Measurements from ENCODE around the gene ANKRD11.
"Not testable (repeated sequence)": the region's sequence is repeated elsewhere in the genome, so short reads cannot be mapped to it uniquely, and the experiment has no call there.

The ANKRD11 gene

GRCh38 chr16:89306457-89307420 lies 183.6 kb downstream of the ANKRD11 start:
- H3K9ac ChIP-seq (ENCODE audit: low read depth, low read length); H3K27me3 ChIP-seq (ENCODE audit: control insufficient read depth, insufficient read depth, low read length); H3K4me2 ChIP-seq (ENCODE audit: low read length); H3K9me3 ChIP-seq (replicated peaks; ENCODE audit: low read length); H3K4me3 ChIP-seq (ENCODE audit: low read length): not testable (repeated sequence)
- Histone ChIP-seq H3K36me3 (ENCODE audit: insufficient read depth, low read length) (peaks cover 33% of the 10 kb centered on the region), H3K4me1 (ENCODE audit: control insufficient read depth, insufficient read depth, low read length) (peaks cover 13% of the 10 kb centered on the region)

GRCh38 chr16:89304941-89305705 lies 185.2 kb downstream of the ANKRD11 start:
- H3K4me2 ChIP-seq (ENCODE audit: low read length) = no peak overlapping the region
- no peak overlapping the region for H3K9ac ChIP-seq (ENCODE audit: low read depth, low read length)
- H3K27me3 ChIP-seq (ENCODE audit: control insufficient read depth, insufficient read depth, low read length) = no peaks in the 10 kb centered on the region
- peaks cover 28% of the 10 kb centered on the region for H3K4me1 ChIP-seq (ENCODE audit: control insufficient read depth, insufficient read depth, low read length)
- H3K4me3 ChIP-seq (ENCODE audit: low read length) = no peak overlapping the region
- no peaks in the 10 kb centered on the region for H3K9me3 ChIP-seq (replicated peaks; ENCODE audit: low read length)
- peaks cover 36% of the 10 kb centered on the region for H3K36me3 ChIP-seq (ENCODE audit: insufficient read depth, low read length)

GRCh38 chr16:89304181-89304851 lies 186.0 kb downstream of the ANKRD11 start:
- H3K27me3 ChIP-seq (ENCODE audit: control insufficient read depth, insufficient read depth, low read length) = no peaks in the 10 kb centered on the region
- no peak overlapping the region for H3K4me2 ChIP-seq (ENCODE audit: low read length)
- no peak overlapping the region for H3K4me3 ChIP-seq (ENCODE audit: low read length)
- H3K9me3 ChIP-seq (replicated peaks; ENCODE audit: low read length) = no peaks in the 10 kb centered on the region
- peaks cover 30% of the 10 kb centered on the region for H3K4me1 ChIP-seq (ENCODE audit: control insufficient read depth, insufficient read depth, low read length)
- H3K9ac ChIP-seq (ENCODE audit: low read depth, low read length) = no peak overlapping the region
- peaks cover 36% of the 10 kb centered on the region for H3K36me3 ChIP-seq (ENCODE audit: insufficient read depth, low read length)

GRCh38 chr16:89303617-89304016 lies 186.7 kb downstream of the ANKRD11 start:
- no peaks in the 10 kb centered on the region for H3K9me3 ChIP-seq (replicated peaks; ENCODE audit: low read length)
- no peak overlapping the region for H3K4me3 ChIP-seq (ENCODE audit: low read length)
- H3K4me1 ChIP-seq (ENCODE audit: control insufficient read depth, insufficient read depth, low read length) = peaks cover 30% of the 10 kb centered on the region
- no peaks in the 10 kb centered on the region for H3K27me3 ChIP-seq (ENCODE audit: control insufficient read depth, insufficient read depth, low read length)
- H3K4me2 ChIP-seq (ENCODE audit: low read length) = no peak overlapping the region
- peaks cover 33% of the 10 kb centered on the region for H3K36me3 ChIP-seq (ENCODE audit: insufficient read depth, low read length)
- no peak overlapping the region for H3K9ac ChIP-seq (ENCODE audit: low read depth, low read length)

- Histone ChIP-seq H3K27me3 (ENCODE audit: control insufficient read depth, insufficient read depth, low read length) (no peaks in the 10 kb centered on the region), H3K9ac (ENCODE audit: low read depth, low read length) (peak overlapping the region; percentile 50), H3K36me3 (ENCODE audit: insufficient read depth, low read length) (peaks cover 47% of the 10 kb centered on the region), H3K4me2 (ENCODE audit: low read length) (peak overlapping the region; percentile 60), H3K9me3 (replicated peaks; ENCODE audit: low read length) (no peaks in the 10 kb centered on the region), H3K4me1 (ENCODE audit: control insufficient read depth, insufficient read depth, low read length) (peaks cover 30% of the 10 kb centered on the region), H3K4me3 (ENCODE audit: low read length) (no peak overlapping the region)
Observed at GRCh38 chr16:89300976-89301360, 189.4 kb downstream of the ANKRD11 start.

- Histone ChIP-seq H3K4me2 (ENCODE audit: low read length) (no peak overlapping the region), H3K4me3 (ENCODE audit: low read length) (no peak overlapping the region), H3K9ac (ENCODE audit: low read depth, low read length) (peak overlapping the region; percentile 50), H3K4me1 (ENCODE audit: control insufficient read depth, insufficient read depth, low read length) (peaks cover 30% of the 10 kb centered on the region), H3K27me3 (ENCODE audit: control insufficient read depth, insufficient read depth, low read length) (no peaks in the 10 kb centered on the region), H3K9me3 (replicated peaks; ENCODE audit: low read length) (no peaks in the 10 kb centered on the region), H3K36me3 (ENCODE audit: insufficient read depth, low read length) (peaks cover 47% of the 10 kb centered on the region)
Observed at GRCh38 chr16:89300311-89300975, 189.9 kb downstream of the ANKRD11 start.

- not testable (repeated sequence) for H3K27me3 ChIP-seq (ENCODE audit: control insufficient read depth, insufficient read depth, low read length); H3K4me2 ChIP-seq (ENCODE audit: low read length); H3K4me3 ChIP-seq (ENCODE audit: low read length); H3K9me3 ChIP-seq (replicated peaks; ENCODE audit: low read length); H3K9ac ChIP-seq (ENCODE audit: low read depth, low read length)
- Histone ChIP-seq H3K4me1 (ENCODE audit: control insufficient read depth, insufficient read depth, low read length) (peaks cover 30% of the 10 kb centered on the region), H3K36me3 (ENCODE audit: insufficient read depth, low read length) (peaks cover 45% of the 10 kb centered on the region)
Observed at GRCh38 chr16:89299357-89300111, 190.8 kb downstream of the ANKRD11 start.

- Histone ChIP-seq H3K4me1 (ENCODE audit: control insufficient read depth, insufficient read depth, low read length) (peaks cover 30% of the 10 kb centered on the region), H3K9me3 (replicated peaks; ENCODE audit: low read length) (no peaks in the 10 kb centered on the region), H3K4me3 (ENCODE audit: low read length) (no peak overlapping the region), H3K4me2 (ENCODE audit: low read length) (no peak overlapping the region), H3K36me3 (ENCODE audit: insufficient read depth, low read length) (peaks cover 41% of the 10 kb centered on the region), H3K27me3 (ENCODE audit: control insufficient read depth, insufficient read depth, low read length) (no peaks in the 10 kb centered on the region), H3K9ac (ENCODE audit: low read depth, low read length) (no peak overlapping the region)
Observed at GRCh38 chr16:89298623-89299225, 191.6 kb downstream of the ANKRD11 start.

GRCh38 chr16:89297910-89298545 lies 192.3 kb downstream of the ANKRD11 start:
- peaks cover 34% of the 10 kb centered on the region for H3K36me3 ChIP-seq (ENCODE audit: insufficient read depth, low read length)
- no peak overlapping the region for H3K4me3 ChIP-seq (ENCODE audit: low read length)

More at GRCh38 chr16:89297910-89298545, 192.3 kb downstream of the ANKRD11 start:
- Histone ChIP-seq H3K4me2 (ENCODE audit: low read length) (no peak overlapping the region), H3K9ac (ENCODE audit: low read depth, low read length) (no peak overlapping the region), H3K9me3 (replicated peaks; ENCODE audit: low read length) (no peaks in the 10 kb centered on the region), H3K27me3 (ENCODE audit: control insufficient read depth, insufficient read depth, low read length) (no peaks in the 10 kb centered on the region), H3K4me1 (ENCODE audit: control insufficient read depth, insufficient read depth, low read length) (peaks cover 28% of the 10 kb centered on the region)

Measured in skeletal muscle satellite cell (primary cell).